ENCODE data around the gene PYY. TPM values are rescaled to one million over a fixed set of nuclear protein-coding genes. Genes with fewer than 3 reads are reported as not detected.

PYY gene
- total RNA-seq, 2 experiments from 2014 or later, result not detected

DNA sequence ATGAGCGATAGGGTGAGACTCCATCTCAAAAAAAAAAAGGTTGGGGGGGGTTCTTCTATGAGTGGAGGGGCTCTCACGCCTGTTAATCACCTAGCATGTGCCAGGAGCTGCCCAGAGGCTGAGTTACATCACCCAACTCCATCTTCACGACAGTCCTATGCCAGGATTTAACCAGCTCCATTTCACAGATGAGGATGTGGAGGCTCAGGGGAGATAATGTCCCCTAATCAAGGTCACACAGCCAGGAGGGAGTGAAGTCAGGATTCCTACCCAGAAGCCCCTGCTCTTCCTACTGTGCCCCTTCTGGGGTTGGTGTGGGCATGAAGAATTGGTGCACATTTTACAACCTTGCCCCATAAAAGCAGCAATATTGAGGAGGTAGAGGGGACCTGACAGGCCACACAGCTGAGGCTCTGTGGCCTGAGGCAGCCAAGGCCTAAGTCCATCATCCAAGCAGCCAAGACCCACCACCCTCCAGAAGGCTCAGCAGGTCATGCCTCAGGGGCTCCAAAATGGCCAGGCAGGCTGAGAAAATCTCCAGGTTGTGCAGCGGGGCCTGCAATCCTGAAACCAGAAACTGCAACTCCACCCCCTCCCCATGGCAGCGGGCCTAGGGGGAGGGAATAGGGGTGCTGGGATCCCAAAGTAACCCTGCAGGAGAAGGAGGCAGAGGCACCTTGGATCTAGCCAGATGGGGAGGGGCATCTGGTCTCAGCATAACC, 18.4 kb downstream of the PYY start:
- no peak overlapping the region for H3K4me3 ChIP-seq (ENCODE audit: low read depth, low read length, poor library complexity, severe bottlenecking)
- no peak overlapping the region for H3K27ac ChIP-seq (ENCODE audit: low read depth, low read length, poor library complexity, severe bottlenecking)
- intact Hi-C loops (cut with micrococcal nuclease; ENCODE audit: unreplicated experiment), result no loop called here
- no peak for DNase-seq (ENCODE audit: low spot score)
- CTCF ChIA-PET (ENCODE audit: unreplicated experiment), result no interaction called here
- no peaks in the 10 kb centered on the region for H3K9me2 ChIP-seq (ENCODE audit: insufficient read depth, low read length)
- no peaks in the 10 kb centered on the region for H3K4me1 ChIP-seq (ENCODE audit: insufficient read depth, low read length, poor library complexity, severe bottlenecking)
- H3K79me2 ChIP-seq (ENCODE audit: insufficient read depth, low read depth, low read length), result no peaks in the 10 kb centered on the region
- no peak overlapping the region for H3K4me2 ChIP-seq (ENCODE audit: low read length)
- TF ChIP-seq EZH2phosphoT487 (IDR thresholded peaks at IDR 0.05; ENCODE audit: borderline replicate concordance, low read depth, low read length), result no peak
- TF ChIP-seq CTCF (conservative IDR thresholded peaks at IDR 0.05; ENCODE audit: low read length), result no peak
- no peaks in the 10 kb centered on the region for H3K36me3 ChIP-seq (ENCODE audit: insufficient read depth, low read length)
- BruUV-seq (replicated peaks), result no TSS peak
- no peaks in the 10 kb centered on the region for H4K20me1 ChIP-seq (ENCODE audit: insufficient read depth, low read length)
- no peak overlapping the region for H2AFZ ChIP-seq (ENCODE audit: low read length)
- H3K9me3 ChIP-seq (ENCODE audit: low read length), result no peaks in the 10 kb centered on the region
- POLR2A ChIA-PET, result no interaction called here

DNA sequence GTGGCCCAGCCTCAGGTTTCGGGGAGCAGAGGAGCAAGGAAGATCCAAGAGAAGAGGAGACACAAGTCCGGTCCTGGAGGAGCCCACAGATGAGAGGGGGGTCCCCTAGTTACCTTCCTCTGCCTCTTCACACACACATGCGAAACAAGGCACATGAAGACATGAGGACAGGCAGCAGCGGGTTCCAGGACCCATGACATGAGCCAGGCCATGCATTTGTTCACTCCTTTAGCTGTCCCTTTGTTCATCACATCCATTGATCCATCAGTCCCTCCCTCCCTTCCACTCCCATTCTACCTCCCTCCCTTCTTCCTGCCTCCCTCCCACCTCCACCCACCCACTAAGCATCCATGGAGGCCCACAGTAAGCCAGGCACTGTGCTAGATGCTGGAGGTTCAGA, 20.8 kb downstream of the PYY start:
- CTCF ChIA-PET (ENCODE audit: unreplicated experiment), result interaction anchor here (0.6 kb wide), 1 partner anchor 47 kb away, joined by 3 read pairs; no protein-coding TSS in a partner anchor
- intact Hi-C loops (cut with micrococcal nuclease; ENCODE audit: unreplicated experiment), result no loop called here
- BruUV-seq (replicated peaks), result no TSS peak

More for the DNA sequence above, 20.8 kb downstream of the PYY start:
- H4K20me1 ChIP-seq (ENCODE audit: insufficient read depth, low read length), result no peaks in the 10 kb centered on the region
- no peak overlapping the region for H2AFZ ChIP-seq (ENCODE audit: low read length)
- no peak for DNase-seq (ENCODE audit: low spot score)
- H3K9me2 ChIP-seq (ENCODE audit: insufficient read depth, low read length), result no peaks in the 10 kb centered on the region
- H3K79me2 ChIP-seq (ENCODE audit: insufficient read depth, low read depth, low read length), result no peaks in the 10 kb centered on the region
- H3K9me3 ChIP-seq (ENCODE audit: low read length), result no peaks in the 10 kb centered on the region
- no peak overlapping the region for H3K4me3 ChIP-seq (ENCODE audit: low read depth, low read length, poor library complexity, severe bottlenecking)
- no peak overlapping the region for H3K4me2 ChIP-seq (ENCODE audit: low read length)
- no peak for TF ChIP-seq EZH2phosphoT487 (IDR thresholded peaks at IDR 0.05; ENCODE audit: borderline replicate concordance, low read depth, low read length)
- TF ChIP-seq CTCF (conservative IDR thresholded peaks at IDR 0.05; ENCODE audit: low read length), result no peak
- H3K27ac ChIP-seq (ENCODE audit: low read depth, low read length, poor library complexity, severe bottlenecking), result no peak overlapping the region
- H3K36me3 ChIP-seq (ENCODE audit: insufficient read depth, low read length), result no peaks in the 10 kb centered on the region
- H3K4me1 ChIP-seq (ENCODE audit: insufficient read depth, low read length, poor library complexity, severe bottlenecking), result no peaks in the 10 kb centered on the region
- POLR2A ChIA-PET, result no interaction called here
